ENCODE results near the gene KLHL22. TPM values are rescaled to one million over a fixed set of nuclear protein-coding genes. Genes with fewer than 3 reads are reported as not detected.

Gene KLHL22
- polyA plus RNA-seq, 4 donors: 29.4 to 33.1 (median 32.6) TPM

DNA sequence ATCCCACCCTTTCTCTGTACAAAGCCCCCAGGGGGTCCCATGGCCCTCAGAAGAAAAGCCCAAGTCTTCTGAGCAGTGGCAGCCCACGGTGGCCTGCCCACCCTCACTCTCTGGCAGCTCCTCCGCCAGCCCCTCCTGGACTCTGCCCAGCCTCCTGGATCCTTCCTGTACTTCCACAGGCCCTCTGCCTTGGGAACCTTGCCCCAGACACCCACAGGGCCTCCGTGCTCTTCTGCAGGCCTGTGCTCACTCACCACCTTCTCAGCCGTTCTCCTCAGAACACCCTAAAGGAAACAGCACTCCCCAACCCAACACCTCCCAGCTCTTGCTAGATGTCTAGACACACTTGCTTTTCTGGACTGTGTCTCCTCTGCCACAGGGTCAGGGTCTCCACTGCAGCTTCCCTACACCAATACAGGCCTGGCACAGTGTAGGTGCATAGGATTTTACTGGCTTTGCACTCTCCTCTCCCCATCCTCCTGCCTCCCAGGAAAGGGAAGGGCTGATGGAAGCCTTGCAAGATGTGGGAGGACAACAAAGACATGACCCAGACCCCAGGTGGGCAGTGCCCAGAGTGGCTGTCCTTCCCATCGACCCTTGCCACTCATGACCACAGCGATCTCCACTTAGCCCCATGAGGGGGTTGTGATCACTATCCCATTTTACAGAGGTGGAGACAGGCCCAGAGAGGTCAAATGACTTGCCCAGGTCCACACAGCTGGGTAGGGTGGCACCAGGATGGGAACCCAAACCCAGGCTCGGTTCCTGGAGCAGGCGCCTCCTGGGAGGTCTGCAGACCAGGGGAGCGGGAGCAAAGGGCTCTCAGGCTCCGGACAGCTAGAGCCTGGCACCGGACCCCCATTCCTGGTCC, 59.9 kb downstream of the KLHL22 start:
- DNase-seq (ENCODE audit: low read depth in 4 of 4, low spot score in 3 of 4): no peak

DNA sequence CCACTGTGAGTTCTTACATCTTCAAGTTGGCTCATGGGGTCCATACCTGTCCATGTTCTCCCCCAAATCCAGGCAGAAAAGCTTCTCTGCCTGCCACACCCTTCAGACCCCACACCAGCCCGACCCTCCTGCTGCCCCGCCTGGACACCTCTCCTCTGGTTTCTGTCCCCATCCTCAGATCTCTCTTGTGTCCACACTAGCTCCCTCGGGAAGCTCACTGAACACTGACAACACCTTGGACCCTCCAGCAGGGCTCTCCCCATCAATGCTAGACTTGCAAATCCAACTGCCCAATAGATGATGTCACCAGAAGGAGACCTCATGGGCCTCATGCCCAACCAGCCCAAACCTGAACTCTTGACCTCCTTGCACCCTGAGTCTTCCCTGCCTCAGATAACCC, 60.8 kb downstream of the KLHL22 start:
- DNase-seq (ENCODE audit: low read depth in 4 of 4, low spot score in 3 of 4): no peak

- no peak for DNase-seq (ENCODE audit: low read depth in 4 of 4, low spot score in 3 of 4)
Measured at GRCh38 chr22:20434264-20434751, 61.3 kb downstream of the KLHL22 start.

DNA sequence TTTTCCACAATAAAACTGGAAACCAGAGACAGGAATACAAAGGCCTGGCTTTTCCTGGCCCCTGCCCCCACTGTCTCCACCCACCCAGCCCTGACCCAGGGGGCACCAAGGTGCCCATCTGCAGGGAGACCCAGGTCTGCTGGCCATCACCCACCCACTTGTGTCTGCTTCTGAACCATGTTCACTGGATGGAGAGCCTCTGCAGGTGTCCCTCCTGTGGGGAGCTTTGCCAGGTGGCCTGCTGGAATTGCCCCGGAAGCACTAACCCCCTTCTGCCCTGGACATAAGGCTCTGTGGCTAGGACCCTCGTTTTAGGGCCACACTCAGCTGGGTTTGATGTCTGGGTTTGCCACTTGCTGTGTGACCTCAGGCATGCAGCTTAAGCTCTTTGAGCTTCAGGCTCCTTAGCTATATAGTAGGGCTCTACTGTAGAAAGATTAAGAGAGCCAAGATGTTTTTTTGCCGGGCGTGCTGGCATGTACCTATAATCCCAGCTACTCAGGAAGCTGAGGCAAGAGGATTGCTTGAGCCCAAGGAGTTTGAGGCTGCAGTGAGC, 61.8 kb downstream of the KLHL22 start:
- no peak for DNase-seq (ENCODE audit: low read depth in 4 of 4, low spot score in 3 of 4)

GRCh38 chr22:20433191-20433590, 62.4 kb downstream of the KLHL22 start:
- DNase-seq (ENCODE audit: low read depth in 4 of 4, low spot score in 3 of 4): no peak

DNA sequence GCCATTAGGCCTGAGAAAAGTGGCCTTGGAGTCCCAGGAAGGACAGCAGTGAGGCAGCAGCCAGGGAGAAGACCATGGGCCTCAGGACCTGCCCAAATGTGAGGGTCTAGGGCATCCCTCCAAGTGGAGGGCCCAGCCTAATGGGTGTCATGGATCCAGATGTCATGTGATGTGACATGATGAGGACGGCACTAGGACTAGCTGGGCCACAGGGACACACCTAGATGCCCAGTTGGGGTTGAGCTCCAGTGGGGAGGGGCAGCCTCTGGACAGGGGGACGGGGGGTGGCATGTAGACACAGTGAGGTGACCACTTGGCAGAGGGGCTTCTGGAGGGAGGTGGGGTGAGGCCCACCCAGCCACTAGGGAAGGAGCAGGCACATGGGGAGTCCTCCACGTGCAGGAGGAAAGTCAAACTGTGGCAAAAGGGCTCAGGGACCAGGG, 63.3 kb downstream of the KLHL22 start:
- no peak for DNase-seq (ENCODE audit: low read depth in 4 of 4, low spot score in 3 of 4)

DNA sequence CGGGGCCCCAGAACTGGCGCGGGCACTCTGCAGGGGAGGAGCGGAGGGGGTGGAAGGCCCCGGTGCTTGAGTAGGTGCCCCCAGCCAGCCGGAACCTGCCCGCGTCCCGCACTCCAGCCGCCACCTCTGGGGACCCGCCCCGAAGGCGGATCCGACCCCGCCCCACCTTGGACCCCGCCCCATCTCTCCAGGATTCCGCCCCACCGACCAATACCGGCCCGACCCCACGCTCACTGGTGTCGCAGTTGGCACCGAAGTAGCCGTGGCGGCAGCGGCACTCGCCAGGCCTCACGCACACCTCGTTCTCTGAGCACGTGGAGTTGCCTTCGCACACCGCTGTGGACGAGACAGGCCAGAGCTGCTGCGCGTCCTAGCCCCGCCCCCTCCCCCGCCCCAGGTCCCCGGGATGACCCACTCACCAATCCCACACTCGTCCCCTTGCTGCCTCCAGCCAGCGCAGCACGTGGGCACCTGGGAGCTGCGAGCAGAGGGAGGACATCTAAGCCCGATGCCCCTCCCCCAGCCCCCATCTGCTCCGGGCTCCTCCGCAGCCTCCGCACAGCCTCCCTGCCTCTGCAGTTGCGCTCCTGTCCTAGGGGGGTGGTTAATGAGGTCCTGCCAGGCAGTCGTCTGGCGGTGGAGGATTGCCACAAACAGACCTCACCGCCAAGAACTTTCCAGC, 63.9 kb downstream of the KLHL22 start:
- no peak for DNase-seq (ENCODE audit: low read depth in 4 of 4, low spot score in 3 of 4)

- DNase-seq (ENCODE audit: low read depth in 4 of 4, low spot score in 3 of 4): no peak
Measured at GRCh38 chr22:20430720-20431510, 64.7 kb downstream of the KLHL22 start.

DNA sequence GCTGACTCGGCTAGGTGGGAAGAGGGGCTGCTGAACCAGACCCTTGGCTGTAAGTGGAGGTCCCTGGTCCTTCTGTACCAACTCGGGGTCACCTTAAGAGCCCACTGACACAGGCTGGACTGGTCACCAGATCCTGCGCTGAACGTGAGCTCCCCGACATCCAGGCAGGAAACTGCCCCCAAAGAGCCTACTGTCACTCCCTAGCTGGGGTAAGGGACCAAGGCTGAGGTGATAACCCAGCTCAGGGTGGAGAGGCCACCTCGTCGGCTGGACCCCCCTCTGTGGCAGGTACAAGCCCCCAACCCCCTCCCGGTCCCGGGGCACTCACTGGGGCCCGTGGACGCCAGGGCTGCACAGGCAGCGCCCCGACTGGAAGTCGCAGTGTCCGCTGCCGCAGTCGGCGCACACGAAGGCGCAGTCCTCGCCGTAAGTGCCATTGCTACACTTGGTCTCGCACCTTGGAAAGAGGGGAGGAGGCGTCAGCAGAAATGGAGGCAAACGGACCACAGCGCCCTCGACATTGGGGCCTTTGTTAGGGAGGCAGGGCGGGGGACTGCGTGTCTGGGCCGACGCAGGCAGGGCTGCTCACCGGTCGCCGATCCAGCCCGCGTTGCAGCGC, 65.4 kb downstream of the KLHL22 start:
- no peak for DNase-seq (ENCODE audit: low read depth in 4 of 4, low spot score in 3 of 4)

GRCh38 chr22:20429254-20430100, 66.1 kb downstream of the KLHL22 start:
- no peak for DNase-seq (ENCODE audit: low read depth in 4 of 4, low spot score in 3 of 4)

DNA sequence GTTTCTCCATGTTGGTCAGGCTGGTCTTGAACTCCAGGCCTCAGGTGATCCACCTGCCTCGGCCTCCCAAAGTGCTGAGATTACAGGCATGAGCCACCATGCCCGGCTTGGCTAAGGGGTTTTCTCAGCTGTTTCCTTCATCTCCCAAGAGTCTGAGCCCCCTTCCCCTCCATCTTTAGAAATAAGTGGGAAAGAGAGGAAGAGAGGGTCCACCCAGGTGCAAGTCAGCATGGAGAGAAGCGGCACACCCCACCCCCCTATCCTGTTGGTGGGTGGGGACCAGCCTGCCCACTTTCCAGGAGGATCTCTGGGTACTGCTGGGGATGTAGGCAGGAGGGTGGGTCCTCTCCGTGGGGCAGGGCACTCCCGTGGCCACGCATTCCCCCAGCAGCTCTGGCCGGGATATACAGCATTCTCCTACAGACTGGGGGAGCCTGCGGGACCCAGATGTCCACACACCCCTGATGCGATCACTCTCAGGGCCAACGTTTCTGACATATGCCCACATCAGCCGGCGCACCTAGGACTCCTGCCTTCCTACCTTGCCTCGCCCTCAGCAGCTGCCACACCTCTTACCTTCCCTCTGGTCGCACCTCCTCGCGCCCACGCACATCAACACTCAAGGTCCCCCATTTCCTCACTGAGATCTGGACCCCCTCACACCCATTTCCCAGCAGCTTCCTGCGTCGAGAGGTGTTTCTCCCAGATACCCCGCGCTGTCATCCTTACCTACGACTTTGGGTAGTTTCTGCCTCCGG, 66.9 kb downstream of the KLHL22 start:
- DNase-seq (ENCODE audit: low read depth in 4 of 4, low spot score in 3 of 4): no peak

DNA sequence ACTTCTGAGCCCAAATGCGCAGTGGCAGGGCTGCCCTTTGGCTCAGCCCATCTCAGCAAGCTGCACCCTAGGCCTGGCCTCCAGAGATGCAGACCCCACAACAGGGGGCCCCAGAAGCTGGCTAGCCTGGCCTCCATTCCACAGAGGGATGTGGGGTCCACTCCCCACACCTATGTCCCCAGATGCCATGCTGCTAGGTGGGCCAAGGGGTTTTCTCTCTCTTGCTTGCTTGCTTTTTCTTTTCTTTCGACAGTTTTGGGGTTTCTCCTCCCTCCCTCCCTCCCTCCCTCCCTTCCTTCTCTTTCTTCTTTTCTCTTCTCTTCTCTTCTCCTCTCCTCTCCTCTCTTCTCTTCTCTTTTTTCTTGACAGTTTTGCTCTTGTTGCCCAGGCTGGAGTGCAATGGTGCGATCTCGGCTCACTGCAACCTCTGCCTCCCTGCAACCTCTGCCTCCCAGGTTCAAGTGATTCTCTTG, 67.6 kb downstream of the KLHL22 start:
- DNase-seq (ENCODE audit: low read depth in 4 of 4, low spot score in 3 of 4): no peak

- no peak for DNase-seq (ENCODE audit: low read depth in 4 of 4, low spot score in 3 of 4)
Measured at GRCh38 chr22:20427104-20427944, 68.3 kb downstream of the KLHL22 start.

DNA sequence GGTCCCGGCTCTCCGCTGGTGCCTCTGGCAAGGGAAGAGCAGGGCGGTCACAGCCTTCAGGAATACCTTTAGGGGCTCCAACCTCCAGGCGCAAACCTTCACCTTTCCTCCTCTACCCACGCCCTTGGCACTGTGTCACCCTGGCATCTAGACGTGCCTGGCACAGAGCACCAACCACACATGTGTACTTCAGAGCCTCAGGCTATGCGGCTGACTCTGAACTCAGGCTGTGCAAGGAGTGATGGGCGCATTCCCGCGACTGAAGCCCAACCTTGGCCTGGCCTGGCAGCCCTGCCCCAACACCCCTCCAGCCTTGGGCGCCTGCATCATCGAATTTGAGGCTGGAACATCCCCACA, 69.4 kb downstream of the KLHL22 start:
- no peak for DNase-seq (ENCODE audit: low read depth in 4 of 4, low spot score in 3 of 4)

DNA sequence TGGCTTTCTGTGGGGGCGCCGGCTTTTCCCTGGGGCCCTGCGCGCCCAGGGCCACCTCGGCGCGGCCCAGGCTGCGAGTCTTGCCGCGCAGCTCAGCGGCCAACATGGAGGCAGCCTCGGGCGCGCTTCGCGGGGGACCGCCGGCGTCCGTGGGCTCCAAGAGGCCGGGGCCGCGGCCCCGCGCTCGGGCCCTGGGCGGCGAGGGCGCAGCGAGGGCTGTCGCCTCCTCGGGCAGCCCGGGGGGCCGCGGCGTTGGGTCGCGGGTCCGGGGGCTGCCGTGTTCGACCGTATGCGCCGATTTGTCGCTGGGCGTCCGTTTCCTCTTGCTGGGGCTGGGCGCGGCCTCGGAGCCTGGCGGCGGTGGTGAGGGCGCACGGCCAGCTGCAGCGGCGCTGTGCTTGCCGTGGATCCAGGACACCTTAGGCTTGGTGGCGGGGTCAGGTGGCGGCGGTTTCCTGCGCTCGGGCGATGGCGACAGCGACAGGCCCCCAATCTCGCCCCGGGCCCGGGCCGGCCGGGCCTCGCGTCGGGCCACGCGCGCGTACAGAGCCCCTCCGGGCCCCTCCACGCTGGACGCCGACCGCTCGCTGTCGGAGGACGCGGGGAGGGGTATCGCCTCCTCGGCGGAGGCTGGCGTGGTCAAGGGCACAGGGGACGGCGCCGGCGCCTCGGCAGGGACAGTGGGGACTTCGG, 69.9 kb downstream of the KLHL22 start:
- no peak for DNase-seq (ENCODE audit: low read depth in 4 of 4, low spot score in 3 of 4)

DNA sequence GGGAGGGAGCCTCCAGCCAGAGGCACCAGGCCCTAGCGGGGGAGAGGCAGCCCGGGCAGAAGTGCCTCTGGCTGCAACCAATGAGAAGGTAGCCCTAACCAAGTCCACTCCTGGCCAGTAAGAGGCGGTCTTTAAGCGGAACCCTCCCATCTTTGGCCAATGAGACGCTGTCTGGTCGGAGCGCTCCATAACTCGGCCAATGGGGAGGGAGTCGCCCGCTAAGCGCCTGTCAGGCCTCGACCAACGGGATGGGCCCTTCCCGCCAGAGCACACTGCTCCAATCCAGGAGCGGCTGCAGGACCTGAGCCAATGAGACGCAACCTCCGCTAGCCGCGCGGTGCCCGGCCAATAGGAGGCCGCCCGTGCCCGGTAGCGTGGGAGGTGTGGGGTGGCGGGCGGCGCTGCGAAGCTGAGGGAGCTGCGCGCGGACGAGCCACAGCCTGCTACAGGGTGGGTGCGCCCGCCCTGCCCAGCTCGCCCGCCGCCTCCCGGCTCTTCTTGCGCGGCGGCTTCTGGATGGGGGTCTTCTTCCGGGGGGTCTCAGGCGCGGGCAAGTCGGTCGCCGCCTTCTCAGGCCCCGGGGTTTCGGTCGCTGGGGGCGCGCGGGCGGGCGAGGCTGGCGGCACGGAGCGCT, 70.5 kb downstream of the KLHL22 start:
- DNase-seq (ENCODE audit: low read depth in 4 of 4, low spot score in 3 of 4): no peak

DNA sequence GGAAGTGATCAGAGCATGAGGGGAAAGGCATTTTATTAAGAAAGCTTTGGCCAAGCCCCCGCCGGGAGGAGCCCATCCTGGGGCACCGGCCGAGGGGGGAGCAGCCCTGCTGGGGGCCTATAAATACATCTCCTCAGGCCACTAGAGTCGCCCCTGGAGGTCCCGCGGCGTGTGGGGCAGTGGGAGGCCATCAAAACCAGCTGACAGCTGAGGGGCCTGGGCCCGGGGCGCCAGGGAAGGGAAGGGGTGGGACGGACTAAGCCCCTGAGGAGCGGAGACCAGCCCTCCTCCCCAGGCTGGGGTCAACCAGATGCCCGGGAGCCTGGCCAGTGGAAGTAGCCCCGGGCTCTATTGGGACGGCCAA, 71.0 kb downstream of the KLHL22 start:
- DNase-seq (ENCODE audit: low read depth in 4 of 4, low spot score in 3 of 4): no peak

Data from right renal pelvis (tissue), 4 donors.